HCT116 (cell line): ENCODE results near the gene BUB3. TPM values are rescaled to one million over a fixed set of nuclear protein-coding genes. Genes with fewer than 3 reads are reported as not detected.

Experiments used
- ATAC-seq: fragments of 200-7000 bp; cut with Tn5 transposase; 2 replicates; pipeline ENCODE4 v1.9.1; 2020; ENCODE audit warnings: mild to moderate bottlenecking, moderate library complexity
- BruUV-seq: library from RNA; stranded (reverse); fragments of 400-500 nt; replicated peaks from 2 replicates; lab custom pipeline; 2021; lab: Mats Ljungman, UMichigan
- CTCF ChIA-PET: fragments of 300-600 bp; sonication (Branson Sonifier 250); formaldehyde crosslinking; loops from one replicate; lab custom pipeline; 2021; ENCODE audit warnings: antibody characterized with exemption; lab: Charles Lee
- POLR2A ChIA-PET: fragments of 300-600, 350-600 bp; sonication (Branson Sonifier 250); formaldehyde crosslinking; loops from one replicate; lab custom pipeline; 2021; ENCODE audit warnings: antibody characterized with exemption; lab: Charles Lee
- RAD21 ChIA-PET, 2 experiments: fragments of 300-600 bp; sonication (Branson Sonifier 250); formaldehyde crosslinking; loops; one replicate each; lab custom pipeline; 2023; ENCODE audit warnings: low total read pairs in 2 of 2; ENCODE audit not compliant: uncharacterized antibody in 2 of 2, unreplicated experiment in 2 of 2, low non-redundant PET in 1 of 2; lab: Charles Lee
- DNase-seq: peaks from one replicate; pipeline ENCODE4 v3.0.0-alpha.2; 2010; ENCODE audit warnings: low read depth, low spot score
- H2AFZ ChIP-seq: fragments of 200-600 bp; shearing (Covaris generic), sonication (generic); 2 replicates; pipeline ENCODE4 v1.6.1; 2017; ENCODE audit warnings: low read depth, mixed run types, mixed read lengths, antibody characterized with exemption, low read length; ENCODE audit not compliant: poor library complexity, severe bottlenecking
- H3K27ac ChIP-seq: 2 replicates; pipeline ENCODE4 v1.5.1; 2012; ENCODE audit warnings: low read depth, low read length
- H3K27me3 ChIP-seq: fragments of 200-600 bp; sonication (generic); 2 replicates; pipeline ENCODE4 v1.6.1; 2016; ENCODE audit warnings: mixed run types, low read length, mixed read lengths; ENCODE audit not compliant: insufficient read depth
- H3K36me3 ChIP-seq, 2 experiments: fragments of 200-500 bp in 1 of 2; fragments of 200-600 bp in 1 of 2; sonication (Bioruptor generic) in 1 of 2; sonication (generic) in 1 of 2; 2 replicates each; pipeline versions ENCODE4 v1.5.1 to v1.6.1; 2014 to 2016; ENCODE audit warnings: low read length in 2 of 2, inconsistent platforms in 1 of 2, mixed read lengths in 1 of 2, mixed run types in 1 of 2; ENCODE audit not compliant: insufficient read depth in 2 of 2, control insufficient read depth in 1 of 2
- H3K4me1 ChIP-seq, 2 experiments: fragments of 200-600 bp in 1 of 2; sonication (generic) in 1 of 2; 2 replicates each; pipeline versions ENCODE4 v1.5.1 to v1.6.1; 2012 to 2017; ENCODE audit warnings: low read length in 2 of 2, inconsistent platforms in 1 of 2, mild to moderate bottlenecking in 1 of 2, mixed read lengths in 1 of 2, mixed run types in 1 of 2, moderate library complexity in 1 of 2; ENCODE audit not compliant: insufficient read depth in 2 of 2, control insufficient read depth in 1 of 2
- H3K4me2 ChIP-seq: fragments of 200-600 bp; sonication (generic); 2 replicates; pipeline ENCODE4 v1.6.1; 2017; ENCODE audit warnings: mixed run types, low read length, mixed read lengths
- H3K4me3 ChIP-seq, 2 experiments: fragments of 200-600 bp in 1 of 2; sonication (generic) in 1 of 2; replicated peaks in 1 of 2; 2 replicates each; pipeline ENCODE4 v1.5.1; 2011 to 2016; ENCODE audit warnings: low read length in 2 of 2, control low read depth in 1 of 2, low read depth in 1 of 2, mild to moderate bottlenecking in 1 of 2, mixed read lengths in 1 of 2, mixed run types in 1 of 2
- H3K79me2 ChIP-seq: fragments of 200-600 bp; sonication (generic); 2 replicates; pipeline ENCODE4 v1.6.1; 2017; ENCODE audit warnings: mild to moderate bottlenecking, mixed run types, low read length, moderate library complexity, mixed read lengths; ENCODE audit not compliant: insufficient read depth
- H3K9ac ChIP-seq: fragments of 200-600 bp; sonication (generic); 2 replicates; pipeline ENCODE4 v1.6.1; 2016; ENCODE audit warnings: low read length, mixed read lengths
- H3K9me2 ChIP-seq: fragments of 200-600 bp; sonication (generic), shearing (Covaris generic); 2 replicates; pipeline ENCODE4 v1.6.1; 2017; ENCODE audit warnings: mixed run types, mild to moderate bottlenecking, moderate library complexity; ENCODE audit not compliant: insufficient read depth
- H3K9me3 ChIP-seq, 2 experiments: fragments of 200-500 bp in 1 of 2; fragments of 200-600 bp in 1 of 2; sonication (Bioruptor generic) in 1 of 2; sonication (generic) in 1 of 2; 2 replicates each; pipeline ENCODE4 v1.6.1; 2014 to 2017; ENCODE audit warnings: low read length in 2 of 2, mixed read lengths in 2 of 2, inconsistent platforms in 1 of 2, low read depth in 1 of 2, mild to moderate bottlenecking in 1 of 2, mixed run types in 1 of 2, moderate library complexity in 1 of 2; ENCODE audit not compliant: control insufficient read depth in 1 of 2, insufficient read depth in 1 of 2
- H4K20me1 ChIP-seq: fragments of 200-600 bp; sonication (generic), shearing (Covaris generic); 2 replicates; pipeline ENCODE4 v1.6.1; 2017; ENCODE audit warnings: mixed run types, mild to moderate bottlenecking, moderate library complexity; ENCODE audit not compliant: insufficient read depth
- CBX3 ChIP-seq: IDR thresholded peaks from 2 replicates; pipeline ENCODE4 v1.6.1; 2012; ENCODE audit warnings: low read depth
- CEBPB ChIP-seq: IDR thresholded peaks from 2 replicates; pipeline ENCODE4 v1.6.1; 2012; ENCODE audit warnings: low read depth
- EGR1 ChIP-seq: IDR thresholded peaks from 2 replicates; pipeline ENCODE4 v1.6.1; 2012; ENCODE audit warnings: low read depth
- ELF1 ChIP-seq: IDR thresholded peaks from 2 replicates; pipeline ENCODE4 v1.6.1; 2012; ENCODE audit warnings: low read depth, borderline replicate concordance
- EZH2 ChIP-seq: fragments of 200-600 bp; sonication (generic); IDR thresholded peaks from 2 replicates; pipeline ENCODE4 v1.6.1; 2017; ENCODE audit warnings: antibody characterized with exemption, mixed run types
- EZH2phosphoT487 ChIP-seq: fragments of 200-600 bp; IDR thresholded peaks from 2 replicates; pipeline ENCODE4 v1.6.1; 2018; ENCODE audit warnings: antibody characterized with exemption, borderline replicate concordance
- FOSL1 ChIP-seq: IDR thresholded peaks from 2 replicates; pipeline ENCODE4 v1.6.1; 2012; ENCODE audit warnings: low read depth
- JUND ChIP-seq: IDR thresholded peaks from 2 replicates; pipeline ENCODE4 v1.6.1; 2012
- POLR2A ChIP-seq: IDR thresholded peaks from 2 replicates; pipeline ENCODE4 v1.7.0; 2011; ENCODE audit warnings: borderline replicate concordance; ENCODE audit not compliant: insufficient read depth, insufficient read length; ENCODE audit errors: extremely low read depth
- POLR2AphosphoS5 ChIP-seq: IDR thresholded peaks from 2 replicates; pipeline ENCODE4 v1.6.1; 2011; ENCODE audit warnings: mild to moderate bottlenecking, low read depth, low read length, moderate library complexity
- RAD21 ChIP-seq: IDR thresholded peaks from 2 replicates; pipeline ENCODE4 v1.6.1; 2012; ENCODE audit warnings: low read depth, mild to moderate bottlenecking
- SIN3A ChIP-seq: IDR thresholded peaks from 2 replicates; pipeline ENCODE4 v1.6.1; 2012; ENCODE audit warnings: low read depth
- SP1 ChIP-seq: IDR thresholded peaks from 2 replicates; pipeline ENCODE4 v1.6.1; 2012; ENCODE audit warnings: low read depth
- SRF ChIP-seq: IDR thresholded peaks from 2 replicates; pipeline ENCODE4 v1.6.1; 2012; ENCODE audit warnings: low read depth
- TCF7L2 ChIP-seq: IDR thresholded peaks from 2 replicates; pipeline ENCODE4 v1.7.0; 2011; ENCODE audit warnings: borderline replicate concordance, inconsistent platforms; ENCODE audit not compliant: insufficient read depth, insufficient read length; ENCODE audit errors: extremely low read depth
- YY1 ChIP-seq: IDR thresholded peaks from 2 replicates; pipeline ENCODE4 v1.6.1; 2011; ENCODE audit warnings: low read length, low read depth, moderate library complexity, mild to moderate bottlenecking; ENCODE audit not compliant: insufficient replicate concordance; ENCODE audit errors: extremely low read depth
- ZFX ChIP-seq: fragments of 450-650 bp; IDR thresholded peaks from 2 replicates; pipeline ENCODE4 v1.6.1; 2017
- ZNF274 ChIP-seq: fragments of 200-500 bp; sonication (Bioruptor generic); IDR thresholded peaks from 2 replicates; pipeline ENCODE4 v1.6.1; 2014; ENCODE audit warnings: mild to moderate bottlenecking, low read depth, low read length, inconsistent platforms
- intact Hi-C: fragments of 100-400 bp; cut with micrococcal nuclease; formaldehyde crosslinking; loops from 2 replicates; pipeline ENCODE4 v1.10.0; 2022
- total RNA-seq: library from RNA; stranded (reverse); gene quantifications from one replicate; pipeline ENCODE4 v1.2.1, GENCODE V29; 2021; ENCODE audit not compliant: unreplicated experiment
- TF ChIP-seq, protein P1 (sequence below): IDR thresholded peaks from 2 replicates; pipeline ENCODE4 v1.6.1; 2012
- TF ChIP-seq, protein P2 (sequence below): IDR thresholded peaks from 2 replicates; pipeline ENCODE4 v1.6.1; 2011; ENCODE audit warnings: mild to moderate bottlenecking, low read length, moderate library complexity; ENCODE audit not compliant: insufficient replicate concordance; ENCODE audit errors: extremely low read depth
- TF ChIP-seq, protein P3 (sequence below): IDR thresholded peaks from 2 replicates; pipeline ENCODE4 v1.6.1; 2012
- TF ChIP-seq, protein P4 (sequence below): IDR thresholded peaks from 2 replicates; pipeline ENCODE4 v1.6.1; 2012; ENCODE audit warnings: low read depth

Gene BUB3
- total RNA-seq, 1 experiment from 2014 or later, result 271 TPM

DNA sequence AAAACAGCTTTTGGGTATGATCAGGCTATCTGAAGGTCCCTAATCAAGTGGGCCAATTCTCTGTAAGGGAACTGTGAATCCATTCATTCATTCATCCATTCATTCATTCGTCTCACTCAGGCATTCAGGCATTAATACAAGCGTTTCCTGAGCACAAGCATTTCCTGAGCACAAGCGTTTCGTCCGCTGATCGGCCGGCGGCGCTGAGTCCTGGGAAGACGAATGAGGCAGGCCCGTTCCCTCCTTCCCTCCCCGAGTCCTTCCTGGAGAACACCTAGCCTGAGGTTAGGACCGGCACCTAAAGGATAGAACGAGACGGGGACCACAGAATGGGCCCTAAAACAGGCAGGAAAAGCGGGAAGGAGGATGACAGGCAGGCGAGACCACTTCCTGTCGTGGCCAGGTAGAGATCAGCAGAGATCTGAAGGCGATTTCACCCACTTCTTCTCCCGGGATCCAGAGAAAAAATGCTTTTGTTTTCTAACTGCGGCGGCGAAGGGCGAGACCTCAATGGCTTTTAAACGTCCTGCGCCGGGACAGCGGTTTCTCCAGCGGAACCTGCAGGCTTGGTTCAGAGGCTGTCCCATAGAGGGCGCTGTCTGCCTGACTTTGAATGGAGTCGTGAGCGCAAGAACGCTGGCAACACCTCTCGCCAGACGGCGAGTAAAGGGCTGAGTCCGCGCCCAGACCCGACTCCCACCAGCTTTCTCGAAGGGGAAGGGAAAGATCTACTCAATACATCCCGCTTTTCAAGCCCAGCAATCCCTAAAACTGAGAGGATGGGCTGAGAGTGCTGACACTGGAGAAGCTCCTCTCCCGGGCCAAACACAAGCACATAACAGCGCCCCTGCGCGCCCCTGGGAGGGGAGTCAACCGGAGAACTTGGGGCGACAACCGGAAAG lies 21.4 kb upstream of the BUB3 start:
- intact Hi-C loops, result loop anchor here (1.0 to 2.0 kb wide), 3 partner anchors 90 to 426 kb away; no protein-coding TSS in a partner anchor
- no TSS peak for BruUV-seq
- H3K9me3 ChIP-seq, result no peaks in the 10 kb centered on the region
- H3K9ac ChIP-seq, result no peak overlapping the region
- DNase-seq (peak; percentile 81), ATAC-seq (peak; percentile 95)
- POLR2A ChIA-PET, result no interaction called here
- no peaks in the 10 kb centered on the region for H3K36me3 ChIP-seq
- no peak overlapping the region for H3K27ac ChIP-seq
- peak overlapping the region; percentile 79 for H3K4me2 ChIP-seq
- RAD21 ChIA-PET, result no interaction called here
- H2AFZ ChIP-seq, result peak overlapping the region; percentile 83
- H4K20me1 ChIP-seq, result no peaks in the 10 kb centered on the region
- CTCF ChIA-PET, result interaction anchor here (0.6 to 3.1 kb wide), 7 partner anchors 8 to 1315 kb away, joined by 3 to 15 read pairs (median 4); partner anchors contain the start of gene BUB3
- H3K9me2 ChIP-seq, result no peaks in the 10 kb centered on the region
- H3K27me3 ChIP-seq, result no peaks in the 10 kb centered on the region
- H3K4me3 ChIP-seq, result peak overlapping the region; percentile 26 to 43
- no peaks in the 10 kb centered on the region for H3K79me2 ChIP-seq
- peaks cover 0 to 18% of the 10 kb centered on the region in 2 experiments; a peak in 2 of 4 replicates for H3K4me1 ChIP-seq
- TF ChIP-seq TCF7L2 (no peak), JUND (no peak), EGR1 (no peak), ZNF274 (no peak), ELF1 (no peak), POLR2A (no peak), YY1 (peak; percentile 75), FOSL1 (no peak), ZFX (no peak), CBX3 (peak; percentile 51; the same call in 1 of the 2 replicates), RAD21 (peak; percentile 98), SIN3A (no peak), POLR2AphosphoS5 (no peak), EZH2phosphoT487 (no peak), SRF (no peak), SP1 (no peak), CEBPB (no peak), EZH2 (no peak)
- TF ChIP-seq, protein P1, sequence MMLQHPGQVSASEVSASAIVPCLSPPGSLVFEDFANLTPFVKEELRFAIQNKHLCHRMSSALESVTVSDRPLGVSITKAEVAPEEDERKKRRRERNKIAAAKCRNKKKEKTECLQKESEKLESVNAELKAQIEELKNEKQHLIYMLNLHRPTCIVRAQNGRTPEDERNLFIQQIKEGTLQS, result no peak
- TF ChIP-seq, protein P2, sequence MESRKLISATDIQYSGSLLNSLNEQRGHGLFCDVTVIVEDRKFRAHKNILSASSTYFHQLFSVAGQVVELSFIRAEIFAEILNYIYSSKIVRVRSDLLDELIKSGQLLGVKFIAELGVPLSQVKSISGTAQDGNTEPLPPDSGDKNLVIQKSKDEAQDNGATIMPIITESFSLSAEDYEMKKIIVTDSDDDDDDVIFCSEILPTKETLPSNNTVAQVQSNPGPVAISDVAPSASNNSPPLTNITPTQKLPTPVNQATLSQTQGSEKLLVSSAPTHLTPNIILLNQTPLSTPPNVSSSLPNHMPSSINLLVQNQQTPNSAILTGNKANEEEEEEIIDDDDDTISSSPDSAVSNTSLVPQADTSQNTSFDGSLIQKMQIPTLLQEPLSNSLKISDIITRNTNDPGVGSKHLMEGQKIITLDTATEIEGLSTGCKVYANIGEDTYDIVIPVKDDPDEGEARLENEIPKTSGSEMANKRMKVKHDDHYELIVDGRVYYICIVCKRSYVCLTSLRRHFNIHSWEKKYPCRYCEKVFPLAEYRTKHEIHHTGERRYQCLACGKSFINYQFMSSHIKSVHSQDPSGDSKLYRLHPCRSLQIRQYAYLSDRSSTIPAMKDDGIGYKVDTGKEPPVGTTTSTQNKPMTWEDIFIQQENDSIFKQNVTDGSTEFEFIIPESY, result peak; percentile 23
- TF ChIP-seq, protein P3, sequence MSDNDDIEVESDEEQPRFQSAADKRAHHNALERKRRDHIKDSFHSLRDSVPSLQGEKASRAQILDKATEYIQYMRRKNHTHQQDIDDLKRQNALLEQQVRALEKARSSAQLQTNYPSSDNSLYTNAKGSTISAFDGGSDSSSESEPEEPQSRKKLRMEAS, result no peak
- TF ChIP-seq, protein P4, sequence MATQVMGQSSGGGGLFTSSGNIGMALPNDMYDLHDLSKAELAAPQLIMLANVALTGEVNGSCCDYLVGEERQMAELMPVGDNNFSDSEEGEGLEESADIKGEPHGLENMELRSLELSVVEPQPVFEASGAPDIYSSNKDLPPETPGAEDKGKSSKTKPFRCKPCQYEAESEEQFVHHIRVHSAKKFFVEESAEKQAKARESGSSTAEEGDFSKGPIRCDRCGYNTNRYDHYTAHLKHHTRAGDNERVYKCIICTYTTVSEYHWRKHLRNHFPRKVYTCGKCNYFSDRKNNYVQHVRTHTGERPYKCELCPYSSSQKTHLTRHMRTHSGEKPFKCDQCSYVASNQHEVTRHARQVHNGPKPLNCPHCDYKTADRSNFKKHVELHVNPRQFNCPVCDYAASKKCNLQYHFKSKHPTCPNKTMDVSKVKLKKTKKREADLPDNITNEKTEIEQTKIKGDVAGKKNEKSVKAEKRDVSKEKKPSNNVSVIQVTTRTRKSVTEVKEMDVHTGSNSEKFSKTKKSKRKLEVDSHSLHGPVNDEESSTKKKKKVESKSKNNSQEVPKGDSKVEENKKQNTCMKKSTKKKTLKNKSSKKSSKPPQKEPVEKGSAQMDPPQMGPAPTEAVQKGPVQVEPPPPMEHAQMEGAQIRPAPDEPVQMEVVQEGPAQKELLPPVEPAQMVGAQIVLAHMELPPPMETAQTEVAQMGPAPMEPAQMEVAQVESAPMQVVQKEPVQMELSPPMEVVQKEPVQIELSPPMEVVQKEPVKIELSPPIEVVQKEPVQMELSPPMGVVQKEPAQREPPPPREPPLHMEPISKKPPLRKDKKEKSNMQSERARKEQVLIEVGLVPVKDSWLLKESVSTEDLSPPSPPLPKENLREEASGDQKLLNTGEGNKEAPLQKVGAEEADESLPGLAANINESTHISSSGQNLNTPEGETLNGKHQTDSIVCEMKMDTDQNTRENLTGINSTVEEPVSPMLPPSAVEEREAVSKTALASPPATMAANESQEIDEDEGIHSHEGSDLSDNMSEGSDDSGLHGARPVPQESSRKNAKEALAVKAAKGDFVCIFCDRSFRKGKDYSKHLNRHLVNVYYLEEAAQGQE, result no peak
